CD14-positive monocyte (primary cell): ENCODE results near the gene PDZRN3. TPM values are rescaled to one million over a fixed set of nuclear protein-coding genes. Genes with fewer than 3 reads are reported as not detected.

ENCODE experiments used
- DNase-seq, 3 donors: peaks; one replicate each; pipeline ENCODE4 v3.0.0-alpha.2; 2011 to 2022
- H2AFZ ChIP-seq: 2 replicates; pipeline ENCODE4 v1.6.0; 2012; ENCODE audit warnings: mild to moderate bottlenecking, low read depth, low read length, inconsistent platforms; ENCODE audit not compliant: insufficient read depth, poor library complexity, severe bottlenecking
- H3K27ac ChIP-seq, 2 donors: 1 replicate in 1 of 2; 2 replicates in 1 of 2; pipeline ENCODE4 v1.5.1; 2012 to 2013; ENCODE audit warnings: low read length in 2 of 2, control low read depth in 1 of 2, inconsistent platforms in 1 of 2, low read depth in 1 of 2, mild to moderate bottlenecking in 1 of 2
- H3K27me3 ChIP-seq, 2 donors: one replicate each; pipeline versions ENCODE4 v1.6.0 to v1.6.1; 2011 to 2013; ENCODE audit warnings: low read length in 2 of 2; ENCODE audit not compliant: control insufficient read depth in 2 of 2, insufficient read depth in 2 of 2
- H3K36me3 ChIP-seq, 2 donors: replicated peaks in 1 of 2; 1 replicate in 1 of 2; 2 replicates in 1 of 2; pipeline versions ENCODE4 v1.5.1 to v1.6.1; 2012 to 2013; ENCODE audit warnings: low read length in 2 of 2, control low read depth in 1 of 2, inconsistent platforms in 1 of 2, mild to moderate bottlenecking in 1 of 2; ENCODE audit not compliant: insufficient read depth in 2 of 2, control insufficient read depth in 1 of 2
- H3K4me1 ChIP-seq, 2 donors: 1 replicate in 1 of 2; 2 replicates in 1 of 2; pipeline versions ENCODE4 v1.5.1 to v1.6.1; 2012 to 2013; ENCODE audit warnings: low read length in 2 of 2, control low read depth in 1 of 2, inconsistent platforms in 1 of 2, mild to moderate bottlenecking in 1 of 2, moderate library complexity in 1 of 2; ENCODE audit not compliant: insufficient read depth in 2 of 2, control insufficient read depth in 1 of 2
- H3K4me2 ChIP-seq: replicated peaks from 2 replicates; pipeline ENCODE3; 2012; ENCODE audit warnings: low read length, moderate library complexity, mild to moderate bottlenecking; ENCODE audit not compliant: poor library complexity, severe bottlenecking; ENCODE audit errors: extremely low read depth
- H3K4me3 ChIP-seq, 3 experiments: fragments of 200-600 bp in 1 of 3; sonication (generic) in 1 of 3; replicated peaks in 1 of 3; 1 replicate in 2 of 3; 2 replicates in 1 of 3; pipeline ENCODE4 v1.5.1; 2011 to 2013; ENCODE audit warnings: low read length in 3 of 3, mild to moderate bottlenecking in 3 of 3, control low read depth in 2 of 3, low read depth in 2 of 3, inconsistent platforms in 1 of 3, moderate library complexity in 1 of 3
- H3K79me2 ChIP-seq: 2 replicates; pipeline ENCODE4 v1.6.0; 2012; ENCODE audit warnings: mild to moderate bottlenecking, control low read depth, inconsistent platforms, low read length, moderate library complexity; ENCODE audit not compliant: insufficient read depth
- H3K9ac ChIP-seq: 2 replicates; pipeline ENCODE4 v1.6.0; 2017; ENCODE audit warnings: low read length, mild to moderate bottlenecking; ENCODE audit not compliant: insufficient read depth, poor library complexity, severe bottlenecking
- H3K9me3 ChIP-seq, 2 donors: replicated peaks in 1 of 2; 1 replicate in 1 of 2; 2 replicates in 1 of 2; pipeline versions ENCODE4 v1.5.1 to v1.6.1; 2012 to 2013; ENCODE audit warnings: low read length in 2 of 2, control low read depth in 1 of 2; ENCODE audit not compliant: control insufficient read depth in 1 of 2, insufficient read depth in 1 of 2
- H4K20me1 ChIP-seq: 2 replicates; pipeline ENCODE4 v1.6.0; 2012; ENCODE audit warnings: mild to moderate bottlenecking, low read length, control low read depth, moderate library complexity; ENCODE audit not compliant: insufficient read depth
- H3K27ac Mint-ChIP-seq, 7 donors: one replicate each; pipeline ENCODE4 v1.8.0; 2020; ENCODE audit warnings: mild to moderate bottlenecking in 7 of 7, mixed read lengths in 7 of 7, moderate library complexity in 6 of 7, inconsistent platforms in 2 of 7
- H3K27me3 Mint-ChIP-seq, 3 donors: one replicate each; pipeline ENCODE4 v1.8.0; 2021 to 2022; ENCODE audit warnings: low read depth in 3 of 3, mild to moderate bottlenecking in 3 of 3, mixed read lengths in 3 of 3, moderate library complexity in 3 of 3, inconsistent platforms in 1 of 3
- H3K36me3 Mint-ChIP-seq, 2 donors: one replicate each; pipeline ENCODE4 v1.8.0; 2020; ENCODE audit warnings: mixed read lengths in 2 of 2, inconsistent platforms in 1 of 2, mild to moderate bottlenecking in 1 of 2
- H3K4me1 Mint-ChIP-seq: one replicate; pipeline ENCODE4 v1.8.0; 2020; ENCODE audit warnings: mild to moderate bottlenecking, mixed read lengths
- H3K4me3 Mint-ChIP-seq, 2 donors: one replicate each; pipeline ENCODE4 v1.8.0; 2020; ENCODE audit warnings: mild to moderate bottlenecking in 2 of 2, mixed read lengths in 2 of 2, moderate library complexity in 1 of 2
- H3K9me3 Mint-ChIP-seq, 7 donors: one replicate each; pipeline ENCODE4 v1.8.0; 2020 to 2022; ENCODE audit warnings: mixed read lengths in 7 of 7, mild to moderate bottlenecking in 6 of 7, moderate library complexity in 6 of 7, inconsistent platforms in 2 of 7
- WGBS: methylation state at CpG from one replicate; pipeline ENCODE4 v1.1.5; 2013; ENCODE audit warnings: missing lambda C conversion rate; ENCODE audit not compliant: insufficient coverage; 5-methylcytosine and 5-hydroxymethylcytosine counted together
- intact Hi-C, 2 donors: fragments of 100-400 bp; cut with micrococcal nuclease; formaldehyde crosslinking; loops; one replicate each; pipeline versions ENCODE4 v1.15.0 to v1.15.1; 2023
- polyA plus RNA-seq, 3 donors: library from polyadenylated mRNA; depleted of rRNA in 1 of 3; unstranded in 2 of 3; stranded (reverse) in 1 of 3; fragments of 300-500 nt in 2 of 3; fragments of >200 nt in 1 of 3; fragmentation: Illumina TruSeq in 2 of 3; gene quantifications; 1 replicate in 2 of 3; 2 replicates in 1 of 3; pipeline ENCODE4 v1.2.3, GENCODE V29; 2012 to 2021
- TF ChIP-seq, protein P1 (sequence below): fragments of 200-600 bp; IDR thresholded peaks from one replicate; pipeline ENCODE4 v1.8.0; 2022; ENCODE audit warnings: antibody characterized with exemption, mild to moderate bottlenecking

The PDZRN3 gene
- polyA plus RNA-seq, 3 donors, result not detected

- H3K4me1 Mint-ChIP-seq, result no peaks in the 10 kb centered on the region
- peaks cover 0 to 3% (median 2%) of the 10 kb centered on the region in 3 donors for H3K27me3 Mint-ChIP-seq
- Histone ChIP-seq H3K4me3 (no peak overlapping the region), H2AFZ (no peak overlapping the region), H3K9ac (no peak overlapping the region), H3K27me3 (no peaks in the 10 kb centered on the region), H3K9me3 (no peaks in the 10 kb centered on the region), H3K79me2 (no peaks in the 10 kb centered on the region), H4K20me1 (no peaks in the 10 kb centered on the region), H3K36me3 (no peaks in the 10 kb centered on the region), H3K27ac (no peak overlapping the region), H3K4me1 (no peaks in the 10 kb centered on the region), H3K4me2 (no peak overlapping the region)
- no peak for DNase-seq
- intact Hi-C loops, result no loop called here
- H3K9me3 Mint-ChIP-seq, result peaks cover 0 to 2% (median 0%) of the 10 kb centered on the region in 7 donors
- no peak overlapping the region for H3K27ac Mint-ChIP-seq
- TF ChIP-seq, protein P1, sequence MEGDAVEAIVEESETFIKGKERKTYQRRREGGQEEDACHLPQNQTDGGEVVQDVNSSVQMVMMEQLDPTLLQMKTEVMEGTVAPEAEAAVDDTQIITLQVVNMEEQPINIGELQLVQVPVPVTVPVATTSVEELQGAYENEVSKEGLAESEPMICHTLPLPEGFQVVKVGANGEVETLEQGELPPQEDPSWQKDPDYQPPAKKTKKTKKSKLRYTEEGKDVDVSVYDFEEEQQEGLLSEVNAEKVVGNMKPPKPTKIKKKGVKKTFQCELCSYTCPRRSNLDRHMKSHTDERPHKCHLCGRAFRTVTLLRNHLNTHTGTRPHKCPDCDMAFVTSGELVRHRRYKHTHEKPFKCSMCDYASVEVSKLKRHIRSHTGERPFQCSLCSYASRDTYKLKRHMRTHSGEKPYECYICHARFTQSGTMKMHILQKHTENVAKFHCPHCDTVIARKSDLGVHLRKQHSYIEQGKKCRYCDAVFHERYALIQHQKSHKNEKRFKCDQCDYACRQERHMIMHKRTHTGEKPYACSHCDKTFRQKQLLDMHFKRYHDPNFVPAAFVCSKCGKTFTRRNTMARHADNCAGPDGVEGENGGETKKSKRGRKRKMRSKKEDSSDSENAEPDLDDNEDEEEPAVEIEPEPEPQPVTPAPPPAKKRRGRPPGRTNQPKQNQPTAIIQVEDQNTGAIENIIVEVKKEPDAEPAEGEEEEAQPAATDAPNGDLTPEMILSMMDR, result no peak
- H3K4me3 Mint-ChIP-seq, result no peak overlapping the region
- H3K36me3 Mint-ChIP-seq, result no peaks in the 10 kb centered on the region
Observed at GRCh38 chr3:73611176-73611575, 13.6 kb downstream of the PDZRN3 start.

DNA sequence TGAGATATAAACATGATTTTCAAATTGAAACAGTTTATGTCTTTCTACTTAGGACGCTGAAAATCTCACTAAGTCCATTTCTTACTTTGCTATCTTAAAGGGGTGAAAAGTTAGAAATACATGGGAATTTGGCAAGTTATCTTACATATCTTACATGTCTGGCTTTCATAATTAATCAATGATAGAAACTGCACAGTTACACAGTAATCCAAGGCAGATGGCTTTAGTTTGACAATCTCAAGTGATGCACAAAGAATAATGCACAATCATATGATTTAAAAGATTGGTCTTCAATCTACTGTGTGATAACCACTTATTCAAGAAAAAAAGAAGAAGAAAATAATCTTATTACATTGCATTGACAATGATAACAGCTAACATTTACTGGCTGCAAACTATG, 14.2 kb downstream of the PDZRN3 start:
- intact Hi-C loops, result no loop called here
- peaks cover 0 to 3% (median 2%) of the 10 kb centered on the region in 3 donors for H3K27me3 Mint-ChIP-seq
- DNase-seq, result no peak
- Histone ChIP-seq H3K4me1 (no peaks in the 10 kb centered on the region), H3K9ac (no peak overlapping the region), H3K4me3 (no peak overlapping the region), H3K79me2 (no peaks in the 10 kb centered on the region), H3K27me3 (no peaks in the 10 kb centered on the region), H3K36me3 (no peaks in the 10 kb centered on the region), H4K20me1 (no peaks in the 10 kb centered on the region), H3K9me3 (no peaks in the 10 kb centered on the region), H2AFZ (no peak overlapping the region), H3K4me2 (no peak overlapping the region), H3K27ac (no peak overlapping the region)
- TF ChIP-seq, protein P1, result no peak
- H3K9me3 Mint-ChIP-seq, result peaks cover 0 to 2% (median 0%) of the 10 kb centered on the region in 7 donors
- H3K4me1 Mint-ChIP-seq, result no peaks in the 10 kb centered on the region
- WGBS, result no CpG with 5 or more reads among the region's 1 CpG
- no peak overlapping the region for H3K4me3 Mint-ChIP-seq
- no peaks in the 10 kb centered on the region for H3K36me3 Mint-ChIP-seq
- H3K27ac Mint-ChIP-seq, result no peak overlapping the region
